Heart left ventricle (tissue), 16 donors: Measurements from ENCODE around the gene LAMC3. TPM values are rescaled to one million over a fixed set of nuclear protein-coding genes. Genes with fewer than 3 reads are reported as not detected.
A peak's percentile ranks its signal among the peaks of the same experiment; 100 is the strongest.

ENCODE experiments used
- ATAC-seq, 4 donors: fragments of 200-7000 bp; cut with Tn5 transposase; one replicate each; pipeline ENCODE4 v1.9.1; 2020 to 2022; ENCODE audit warnings: moderate library complexity in 4 of 4, mild to moderate bottlenecking in 3 of 4, moderate number of reproducible peaks in 1 of 4
- DNase-seq, 5 donors: peaks; one replicate each; pipeline ENCODE4 v3.0.0-alpha.2; 2020
- H3K27ac ChIP-seq, 12 donors: fragments of 200-600 bp; sonication (generic) in 4 of 12; one replicate each; pipeline versions ENCODE4 v1.5.0 to v1.8.0; 2016 to 2022; ENCODE audit warnings: mild to moderate bottlenecking in 2 of 12
- H3K27me3 ChIP-seq, 9 donors: fragments of 200-600 bp; sonication (generic) in 2 of 9; one replicate each; pipeline versions ENCODE4 v1.5.1 to v1.8.0; 2016 to 2022; ENCODE audit warnings: mild to moderate bottlenecking in 3 of 9
- H3K36me3 ChIP-seq, 9 donors: fragments of 200-600 bp; sonication (generic) in 2 of 9; one replicate each; pipeline versions ENCODE4 v1.5.0 to v1.8.0; 2018 to 2022; ENCODE audit warnings: mild to moderate bottlenecking in 2 of 9
- H3K4me1 ChIP-seq, 12 donors: fragments of 200-600 bp; sonication (generic) in 4 of 12; one replicate each; pipeline versions ENCODE4 v1.5.0 to v1.8.0; 2016 to 2022; ENCODE audit warnings: mild to moderate bottlenecking in 3 of 12
- H3K4me3 ChIP-seq, 12 donors: fragments of 200-600 bp; sonication (generic) in 4 of 12; one replicate each; pipeline versions ENCODE4 v1.5.0 to v1.8.0; 2017 to 2022; ENCODE audit warnings: mild to moderate bottlenecking in 9 of 12, moderate library complexity in 4 of 12
- H3K9me3 ChIP-seq, 12 donors: fragments of 200-600 bp; sonication (generic) in 4 of 12; one replicate each; pipeline versions ENCODE4 v1.5.0 to v1.8.0; 2016 to 2022; ENCODE audit warnings: mild to moderate bottlenecking in 1 of 12
- CTCF ChIP-seq, 12 donors: fragments of 200-600 bp; sonication (generic) in 4 of 12; IDR thresholded peaks; one replicate each; pipeline versions ENCODE4 v1.5.0 to v1.8.0; 2018 to 2022; ENCODE audit warnings: antibody characterized with exemption in 12 of 12, mild to moderate bottlenecking in 5 of 12
- POLR2A ChIP-seq, 2 donors: fragments of 450-650 bp; IDR thresholded peaks; one replicate each; pipeline ENCODE4 v1.6.1; 2017; ENCODE audit warnings: antibody characterized with exemption in 2 of 2, mild to moderate bottlenecking in 2 of 2, moderate library complexity in 2 of 2
- WGBS, 4 donors: extraction: QIAGEN DNeasy Blood & Tissue Kit in 2 of 4; methylation state at CpG; one replicate each; pipeline versions ENCODE4 v1.1.5 to v1.1.7; 2013 to 2018; 5-methylcytosine and 5-hydroxymethylcytosine counted together
- intact Hi-C, 10 donors: fragments of 100-400 bp; cut with DNase I; formaldehyde crosslinking; loops; one replicate each; pipeline versions ENCODE4 v1.11.1 to v1.14.2; 2022
- polyA plus RNA-seq, 2 donors: library from polyadenylated mRNA; stranded (reverse); fragments of 200-250 nt; gene quantifications; one replicate each; pipeline ENCODE4 v1.2.3, GENCODE V29; 2013
- total RNA-seq, 9 donors: library from RNA; depleted of rRNA in 2 of 9; stranded (reverse); fragments of >200 nt in 2 of 9; fragmentation: NEBNext Ultra II Directional in 3 of 9; extraction: Animal tissue kit (Norgen Biotek cat#: 25700) in 3 of 9; gene quantifications; one replicate each; pipeline versions ENCODE4 v1.1.0 to v1.2.4, GENCODE V29; 2016 to 2023
- donor health status: ischemic (EF 13 %, LVEDD 7.1; RV severe dilation, severe dysfunction).
- donor health status: healthy with polysubstance abuse.
- donor health status: DM: no; HTN: yes; CAD: no.
- donor health status: DM: no; HTN: no; CAD: no.
- donor health status: ischemic (EF 25% LVEDD 6.9; RV normal size, moderate dysfunction).
- donor health status: ischemic (EF 25% LVEDD 5.7; RV mildly dilated, moderate dysfunction).
- donor health status: healthy.
- donor health status: DM: yes; HTN: yes; CAD: no.
- donor health status: ischemic (EF 35%, LVEDD 5.7; RV mildly dilated, moderate dysfunction).
- donor health status: nonischemic (EF 11% LVEDD 7.7; RV severe dilation, severe dysfunction).
- donor health status: DM: yes; HTN: yes; CAD: no.
- donor health status: PGD.
- donor health status: ischemic (EF 29% LVEDD 5.4; RV normal size, mild dysfunction).
- donor health status: nonischemic (EF 23%, LVEDD 6.1; RV moderate dilation, normal function).

Gene LAMC3
- total and polyA plus RNA-seq, 11 donors, result 0.11 to 1.8 (median 0.67) TPM

- H3K27ac ChIP-seq, result no peak overlapping the region
- no peaks in the 10 kb centered on the region for H3K36me3 ChIP-seq
- no peak for ATAC-seq
- no peak overlapping the region for H3K4me3 ChIP-seq
- peak in 1 of 5 donors; percentile 45 for DNase-seq
- H3K27me3 ChIP-seq, result no peaks in the 10 kb centered on the region
- H3K4me1 ChIP-seq, result peaks cover 0 to 22% (median 17%) of the 10 kb centered on the region in 12 donors
- 78 to 84% (median 83%) methylated on average over 16 to 18 of the region's 18 CpGs for WGBS, 4 donors
- intact Hi-C loops, result no loop called here
- TF ChIP-seq POLR2A (IDR thresholded peaks at IDR 0.05) (no peak), CTCF (IDR thresholded peaks at IDR 0.05) (no peak)
- no peaks in the 10 kb centered on the region for H3K9me3 ChIP-seq
These were observed 30.4 kb downstream of the LAMC3 start for GRCh38 chr9:131039129-131039954.

GRCh38 chr9:131042666-131043065 is 33.7 kb downstream of the LAMC3 start:
- no peak for TF ChIP-seq POLR2A (IDR thresholded peaks at IDR 0.05)
- no peak for TF ChIP-seq CTCF (IDR thresholded peaks at IDR 0.05)
- H3K36me3 ChIP-seq, result no peaks in the 10 kb centered on the region
- no peak overlapping the region for H3K4me3 ChIP-seq
- intact Hi-C loops, result loop anchor here in 6 of 10 donors (5.0 to 10.0 kb wide), 3 partner anchors 178 to 340 kb away; no protein-coding TSS in a partner anchor
- H3K27me3 ChIP-seq, result no peaks in the 10 kb centered on the region
- no peak overlapping the region for H3K27ac ChIP-seq
- H3K4me1 ChIP-seq, result peaks cover 0 to 13% (median 8%) of the 10 kb centered on the region in 12 donors
- H3K9me3 ChIP-seq, result no peaks in the 10 kb centered on the region
- ATAC-seq (no peak), DNase-seq (no peak)

GRCh38 chr9:131043087-131043486 is 34.1 kb downstream of the LAMC3 start:
- H3K4me1 ChIP-seq, result peaks cover 0 to 9% (median 4%) of the 10 kb centered on the region in 12 donors
- H3K4me3 ChIP-seq, result no peak overlapping the region
- intact Hi-C loops, result loop anchor here in 6 of 10 donors (5.0 to 10.0 kb wide), 3 partner anchors 178 to 341 kb away; no protein-coding TSS in a partner anchor
- H3K36me3 ChIP-seq, result no peaks in the 10 kb centered on the region
- no peaks in the 10 kb centered on the region for H3K27me3 ChIP-seq
- 62 to 76% (median 75%) methylated on average over 2 of the region's 2 CpGs for whole genome bisulfite sequencing, 4 donors
- no peak for TF ChIP-seq POLR2A (IDR thresholded peaks at IDR 0.05)
- TF ChIP-seq CTCF (IDR thresholded peaks at IDR 0.05), result no peak
- no peak overlapping the region for H3K27ac ChIP-seq
- DNase-seq, result peak in 1 of 5 donors; percentile 37
- no peaks in the 10 kb centered on the region for H3K9me3 ChIP-seq
- no peak for ATAC-seq

- no peak for DNase-seq
- no peak for ATAC-seq
- Histone ChIP-seq H3K27ac (no peak overlapping the region), H3K9me3 (no peaks in the 10 kb centered on the region), H3K4me3 (no peak overlapping the region), H3K36me3 (no peaks in the 10 kb centered on the region), H3K4me1 (peaks cover 0 to 6% (median 0%) of the 10 kb centered on the region in 12 donors), H3K27me3 (no peaks in the 10 kb centered on the region)
- TF ChIP-seq POLR2A (IDR thresholded peaks at IDR 0.05) (no peak), CTCF (IDR thresholded peaks at IDR 0.05) (no peak)
- 70 to 72% (median 71%) methylated on average over 6 of the region's 6 CpGs for WGBS, 4 donors
- intact Hi-C loops, result loop anchor here in 6 of 10 donors (5.0 to 10.0 kb wide), 3 partner anchors 179 to 341 kb away; no protein-coding TSS in a partner anchor
These were observed 34.7 kb downstream of the LAMC3 start for GRCh38 chr9:131043646-131044045.
